ENCODE measurements around the gene GALNT16. TPM values are rescaled to one million over a fixed set of nuclear protein-coding genes. Genes with fewer than 3 reads are reported as not detected.

Gene GALNT16
- total RNA-seq, 1 donor from 2014 or later = 3.5 TPM

DNA sequence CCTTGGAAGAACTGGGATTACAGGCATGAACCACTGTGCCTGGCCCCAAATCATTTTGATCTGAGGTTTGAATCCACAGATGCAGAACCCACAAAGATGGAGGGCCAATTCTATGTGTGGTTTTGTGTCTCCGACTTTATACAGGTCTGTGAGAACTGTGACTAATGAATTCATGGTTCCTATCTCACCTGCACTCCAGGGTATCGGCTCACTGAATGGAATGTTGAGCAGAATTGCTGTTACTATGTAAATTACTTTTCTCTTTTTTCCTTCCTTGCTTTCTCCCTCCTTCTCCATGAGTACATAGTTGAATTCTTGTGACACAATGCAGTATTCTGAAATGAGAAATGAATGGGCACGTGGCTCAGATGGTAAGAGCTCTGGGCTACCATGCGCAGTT is 21.1 kb upstream of the GALNT16 start:
- Histone ChIP-seq H3K27me3 (ENCODE audit: low read depth) (no peaks in the 10 kb centered on the region), H3K4me1 (peaks cover 8% of the 10 kb centered on the region), H3K36me3 (peaks cover 76% of the 10 kb centered on the region), H3K4me3 (no peak overlapping the region), H3K9me3 (no peaks in the 10 kb centered on the region), H3K27ac (no peak overlapping the region)
- intact Hi-C loops (cut with DNase I) = no loop called here
- TF ChIP-seq, protein P1, sequence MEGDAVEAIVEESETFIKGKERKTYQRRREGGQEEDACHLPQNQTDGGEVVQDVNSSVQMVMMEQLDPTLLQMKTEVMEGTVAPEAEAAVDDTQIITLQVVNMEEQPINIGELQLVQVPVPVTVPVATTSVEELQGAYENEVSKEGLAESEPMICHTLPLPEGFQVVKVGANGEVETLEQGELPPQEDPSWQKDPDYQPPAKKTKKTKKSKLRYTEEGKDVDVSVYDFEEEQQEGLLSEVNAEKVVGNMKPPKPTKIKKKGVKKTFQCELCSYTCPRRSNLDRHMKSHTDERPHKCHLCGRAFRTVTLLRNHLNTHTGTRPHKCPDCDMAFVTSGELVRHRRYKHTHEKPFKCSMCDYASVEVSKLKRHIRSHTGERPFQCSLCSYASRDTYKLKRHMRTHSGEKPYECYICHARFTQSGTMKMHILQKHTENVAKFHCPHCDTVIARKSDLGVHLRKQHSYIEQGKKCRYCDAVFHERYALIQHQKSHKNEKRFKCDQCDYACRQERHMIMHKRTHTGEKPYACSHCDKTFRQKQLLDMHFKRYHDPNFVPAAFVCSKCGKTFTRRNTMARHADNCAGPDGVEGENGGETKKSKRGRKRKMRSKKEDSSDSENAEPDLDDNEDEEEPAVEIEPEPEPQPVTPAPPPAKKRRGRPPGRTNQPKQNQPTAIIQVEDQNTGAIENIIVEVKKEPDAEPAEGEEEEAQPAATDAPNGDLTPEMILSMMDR (IDR thresholded peaks at IDR 0.05) = no peak
- ATAC-seq (no peak), DNase-seq (no peak)

DNA sequence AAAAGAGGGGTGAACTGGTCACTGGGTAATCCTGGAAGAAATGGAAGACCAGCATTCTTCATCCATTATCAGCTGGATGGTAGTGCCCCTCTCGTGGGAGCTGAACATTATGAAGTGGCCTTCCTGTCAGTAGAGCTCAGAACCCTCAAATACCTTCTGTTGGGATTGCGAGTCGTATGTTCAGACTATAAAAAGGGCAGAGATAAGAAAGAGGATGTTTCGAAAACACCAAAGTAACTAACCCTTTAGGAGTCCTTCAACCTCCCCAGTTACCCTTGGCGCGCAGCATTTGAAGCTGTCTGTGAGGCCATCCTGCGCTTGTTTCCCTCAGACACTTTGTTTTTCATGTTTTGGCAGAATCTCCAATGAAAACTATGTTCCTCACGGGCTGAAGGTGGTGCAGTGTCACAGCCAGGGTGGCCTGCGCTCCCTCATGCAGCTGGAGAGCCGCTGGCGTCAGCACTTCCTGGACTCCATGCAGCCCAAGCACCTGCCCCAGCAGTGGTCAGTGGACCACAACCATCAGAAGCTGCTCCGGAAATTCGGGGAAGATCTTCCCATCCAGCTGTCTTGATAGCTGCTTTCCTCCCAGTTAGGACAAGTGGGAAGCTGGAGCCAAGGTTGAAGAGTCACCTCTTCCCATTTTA is 19.3 kb upstream of the GALNT16 start:
- Histone ChIP-seq H3K4me1 (peaks cover 8% of the 10 kb centered on the region), H3K36me3 (peaks cover 62% of the 10 kb centered on the region), H3K27me3 (ENCODE audit: low read depth) (no peaks in the 10 kb centered on the region), H3K9me3 (no peaks in the 10 kb centered on the region), H3K4me3 (no peak overlapping the region), H3K27ac (no peak overlapping the region)
- no peak for ATAC-seq
- intact Hi-C loops (cut with DNase I) = no loop called here
- TF ChIP-seq, protein P1 (IDR thresholded peaks at IDR 0.05) = no peak
- DNase-seq = no peak

DNA sequence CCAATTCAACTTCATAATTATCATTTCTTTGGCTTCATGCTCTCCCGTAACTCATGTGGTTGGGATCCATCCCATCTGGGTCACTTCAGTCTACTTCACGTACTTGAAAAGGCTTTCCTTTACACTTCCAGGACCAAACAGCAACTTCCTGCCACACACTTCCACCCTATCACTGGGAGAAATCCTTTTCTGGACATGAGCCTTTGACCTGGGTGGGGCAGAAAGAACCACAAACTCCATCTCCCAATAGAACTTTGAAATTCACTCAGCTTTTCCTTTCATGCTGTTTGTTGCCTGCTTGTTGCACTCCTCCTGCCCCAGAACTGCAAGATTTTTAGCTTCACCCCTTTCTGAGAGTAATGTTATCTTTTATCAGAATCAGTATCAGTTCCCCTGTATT is 18.4 kb upstream of the GALNT16 start:
- Histone ChIP-seq H3K27me3 (ENCODE audit: low read depth) (no peaks in the 10 kb centered on the region), H3K4me1 (peaks cover 8% of the 10 kb centered on the region), H3K27ac (no peak overlapping the region), H3K4me3 (no peak overlapping the region), H3K36me3 (peaks cover 53% of the 10 kb centered on the region), H3K9me3 (no peaks in the 10 kb centered on the region)
- TF ChIP-seq, protein P1 (IDR thresholded peaks at IDR 0.05) = no peak
- DNase-seq = no peak
- intact Hi-C loops (cut with DNase I) = no loop called here
- ATAC-seq = no peak

DNA sequence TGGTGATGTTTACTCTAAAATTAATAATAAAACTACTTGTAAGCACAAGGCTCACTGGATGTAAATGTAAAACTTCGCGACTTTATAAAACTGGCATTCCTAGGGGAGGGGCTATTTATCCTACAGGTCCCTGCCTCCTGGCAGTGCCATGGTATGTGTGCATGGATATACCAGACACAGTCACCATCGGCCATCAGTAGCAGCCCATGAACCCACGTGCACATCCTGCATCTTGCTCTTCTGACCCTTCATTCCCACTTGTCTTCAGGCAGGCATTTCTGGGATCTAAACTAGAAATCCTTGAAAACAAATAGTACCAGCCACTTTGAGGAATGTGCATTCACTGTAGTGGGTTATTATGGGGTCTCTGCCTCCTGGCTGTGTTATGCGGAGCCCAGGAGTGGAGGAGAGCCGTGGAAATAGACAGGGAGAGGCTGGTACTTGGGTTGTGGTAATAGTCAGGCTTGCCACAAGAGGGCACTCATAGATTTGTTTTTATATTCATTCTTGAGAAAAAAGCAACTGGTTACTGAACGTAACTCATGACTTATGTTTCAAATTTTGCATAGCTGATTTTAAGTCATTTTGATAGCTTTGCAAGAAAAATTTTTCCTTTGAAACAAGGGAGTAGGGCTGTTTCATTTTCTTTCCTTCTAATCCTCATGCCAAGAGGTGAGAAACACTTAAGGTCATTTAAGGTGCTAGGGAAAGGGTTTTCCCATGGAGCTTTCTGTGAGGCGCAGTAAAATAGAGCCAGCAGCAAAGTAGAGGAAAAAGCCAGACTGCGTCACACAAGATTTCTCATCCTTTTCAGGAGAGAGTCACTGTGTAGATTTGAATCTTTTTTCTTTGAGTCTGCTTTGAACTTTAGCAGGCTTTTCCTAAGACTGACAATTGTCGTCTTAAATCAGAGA is 17.4 kb upstream of the GALNT16 start:
- Histone ChIP-seq H3K27me3 (ENCODE audit: low read depth) (no peaks in the 10 kb centered on the region), H3K4me1 (peaks cover 8% of the 10 kb centered on the region), H3K9me3 (no peaks in the 10 kb centered on the region), H3K36me3 (peaks cover 43% of the 10 kb centered on the region), H3K4me3 (no peak overlapping the region), H3K27ac (no peak overlapping the region)
- ATAC-seq (peak; percentile 74 to 80), DNase-seq (no peak)
- TF ChIP-seq, protein P1 (IDR thresholded peaks at IDR 0.05) = peak; percentile 80
- intact Hi-C loops (cut with DNase I) = no loop called here

DNA sequence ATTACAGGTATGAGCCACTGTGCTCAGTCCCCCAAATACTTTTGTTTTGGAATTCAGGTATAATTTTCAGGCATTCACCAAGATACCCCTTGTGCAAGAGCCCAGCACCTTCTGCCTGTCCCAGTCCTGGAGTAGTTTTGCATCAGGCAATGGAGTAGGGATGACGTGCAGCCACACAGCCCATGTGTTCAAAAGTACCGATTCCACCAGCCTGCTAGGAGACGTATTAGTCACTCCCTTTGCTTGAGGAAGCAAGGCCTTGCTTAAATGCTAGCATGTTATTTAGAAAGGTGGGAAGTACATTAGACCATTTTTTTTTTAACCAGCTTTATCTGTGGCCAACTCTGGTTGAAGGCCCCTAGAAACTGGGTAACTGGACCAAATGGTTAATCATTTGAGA is 15.0 kb upstream of the GALNT16 start:
- H3K9me3 ChIP-seq = no peaks in the 10 kb centered on the region
- intact Hi-C loops (cut with DNase I) = no loop called here
- ATAC-seq (no peak), DNase-seq (no peak)
- H3K27me3 ChIP-seq (ENCODE audit: low read depth) = no peaks in the 10 kb centered on the region
- TF ChIP-seq, protein P1 (IDR thresholded peaks at IDR 0.05) = no peak
- H3K27ac ChIP-seq = no peak overlapping the region
- H3K36me3 ChIP-seq = peaks cover 19% of the 10 kb centered on the region
- no peak overlapping the region for H3K4me3 ChIP-seq
- peaks cover 8% of the 10 kb centered on the region for H3K4me1 ChIP-seq

Data from lower lobe of right lung (tissue), 2 donors.